Osteoblast (primary cell): ENCODE data around the gene NTM. TPM values are rescaled to one million over a fixed set of nuclear protein-coding genes. Genes with fewer than 3 reads are reported as not detected.
"Not testable (repeated sequence)": the region's sequence is repeated elsewhere in the genome, so short reads cannot be mapped to it uniquely, and the experiment has no call there.

Source experiments
- DNase-seq: peaks from one replicate; pipeline ENCODE4 v3.0.0; 2011; ENCODE audit warnings: low spot score, mixed read lengths; ENCODE audit not compliant: insufficient read length; ENCODE audit errors: missing footprints
- H2AFZ ChIP-seq: 2 replicates; pipeline ENCODE4 v1.6.0; 2011; ENCODE audit warnings: mild to moderate bottlenecking, low read length
- H3K27ac ChIP-seq: 2 replicates; pipeline ENCODE4 v1.5.1; 2011; ENCODE audit warnings: mild to moderate bottlenecking, low read depth, low read length, moderate library complexity
- H3K27me3 ChIP-seq: 2 replicates; pipeline ENCODE4 v1.6.0; 2012; ENCODE audit warnings: mild to moderate bottlenecking, control low read depth, inconsistent platforms, low read length, moderate library complexity; ENCODE audit not compliant: insufficient read depth
- H3K36me3 ChIP-seq: 2 replicates; pipeline ENCODE4 v1.5.1; 2011; ENCODE audit warnings: mild to moderate bottlenecking, low read length, control low read depth, moderate library complexity; ENCODE audit not compliant: insufficient read depth
- H3K4me1 ChIP-seq: 2 replicates; pipeline ENCODE4 v1.5.1; 2011; ENCODE audit warnings: mild to moderate bottlenecking, low read length, control low read depth, moderate library complexity; ENCODE audit not compliant: insufficient read depth
- H3K4me2 ChIP-seq: 2 replicates; pipeline ENCODE4 v1.6.0; 2011; ENCODE audit warnings: mild to moderate bottlenecking, low read length; ENCODE audit not compliant: insufficient read depth
- H3K4me3 ChIP-seq: fragments of 200-600 bp; sonication (generic); 3 replicates; pipeline ENCODE4 v1.5.1; 2012; ENCODE audit warnings: mild to moderate bottlenecking, low read length, inconsistent platforms; ENCODE audit not compliant: insufficient read depth
- H3K79me2 ChIP-seq: 2 replicates; pipeline ENCODE4 v1.6.0; 2012; ENCODE audit warnings: mild to moderate bottlenecking, low read length, control low read depth, inconsistent platforms; ENCODE audit not compliant: insufficient read depth
- H3K9me3 ChIP-seq: 2 replicates; pipeline ENCODE4 v1.5.1; 2011; ENCODE audit warnings: low read depth, low read length, control low read depth
- H4K20me1 ChIP-seq: 2 replicates; pipeline ENCODE4 v1.6.0; 2012; ENCODE audit warnings: mild to moderate bottlenecking, low read length, control low read depth; ENCODE audit not compliant: insufficient read depth
- total RNA-seq: library from RNA; depleted of rRNA; stranded (reverse); fragments of >200 nt; gene quantifications from 2 replicates; pipeline ENCODE4 v1.2.3, GENCODE V29; 2012
- TF ChIP-seq, protein P1 (sequence below): IDR thresholded peaks from 2 replicates; pipeline ENCODE4 v1.5.1; 2011; ENCODE audit warnings: mild to moderate bottlenecking, low read depth, low read length, moderate library complexity; ENCODE audit errors: extremely low read depth

Gene NTM
- total RNA-seq, 1 donor, result 48.1 TPM

DNA sequence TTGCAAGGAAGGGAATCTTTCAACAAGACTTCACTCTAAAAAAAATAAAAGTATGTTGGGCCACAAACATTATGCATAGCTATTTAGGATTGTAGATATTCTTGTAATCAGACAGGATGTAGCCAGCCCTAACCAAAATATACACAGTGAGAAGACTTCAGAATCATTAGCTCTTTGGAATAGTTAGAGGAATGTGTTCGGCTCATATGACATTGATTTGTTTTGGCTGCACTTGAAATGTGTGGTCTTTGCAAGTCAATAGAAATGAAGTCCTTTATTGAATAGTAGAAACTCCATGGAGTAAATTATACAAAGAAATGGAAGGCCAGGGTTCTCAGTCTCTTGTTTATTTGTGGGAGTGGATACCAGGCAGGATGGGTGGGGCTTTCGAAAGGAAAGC, 692.1 kb downstream of the NTM start:
- Histone ChIP-seq H3K27me3 (no peaks in the 10 kb centered on the region), H3K4me3 (no peak overlapping the region), H3K4me1 (peaks cover 84% of the 10 kb centered on the region), H3K27ac (peak overlapping the region; percentile 93), H2AFZ (no peak overlapping the region), H3K36me3 (no peaks in the 10 kb centered on the region), H3K79me2 (peaks cover 46% of the 10 kb centered on the region), H4K20me1 (no peaks in the 10 kb centered on the region), H3K4me2 (no peak overlapping the region), H3K9me3 (no peaks in the 10 kb centered on the region)
- no peak for DNase-seq
- TF ChIP-seq, protein P1, sequence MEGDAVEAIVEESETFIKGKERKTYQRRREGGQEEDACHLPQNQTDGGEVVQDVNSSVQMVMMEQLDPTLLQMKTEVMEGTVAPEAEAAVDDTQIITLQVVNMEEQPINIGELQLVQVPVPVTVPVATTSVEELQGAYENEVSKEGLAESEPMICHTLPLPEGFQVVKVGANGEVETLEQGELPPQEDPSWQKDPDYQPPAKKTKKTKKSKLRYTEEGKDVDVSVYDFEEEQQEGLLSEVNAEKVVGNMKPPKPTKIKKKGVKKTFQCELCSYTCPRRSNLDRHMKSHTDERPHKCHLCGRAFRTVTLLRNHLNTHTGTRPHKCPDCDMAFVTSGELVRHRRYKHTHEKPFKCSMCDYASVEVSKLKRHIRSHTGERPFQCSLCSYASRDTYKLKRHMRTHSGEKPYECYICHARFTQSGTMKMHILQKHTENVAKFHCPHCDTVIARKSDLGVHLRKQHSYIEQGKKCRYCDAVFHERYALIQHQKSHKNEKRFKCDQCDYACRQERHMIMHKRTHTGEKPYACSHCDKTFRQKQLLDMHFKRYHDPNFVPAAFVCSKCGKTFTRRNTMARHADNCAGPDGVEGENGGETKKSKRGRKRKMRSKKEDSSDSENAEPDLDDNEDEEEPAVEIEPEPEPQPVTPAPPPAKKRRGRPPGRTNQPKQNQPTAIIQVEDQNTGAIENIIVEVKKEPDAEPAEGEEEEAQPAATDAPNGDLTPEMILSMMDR, result no peak

DNA sequence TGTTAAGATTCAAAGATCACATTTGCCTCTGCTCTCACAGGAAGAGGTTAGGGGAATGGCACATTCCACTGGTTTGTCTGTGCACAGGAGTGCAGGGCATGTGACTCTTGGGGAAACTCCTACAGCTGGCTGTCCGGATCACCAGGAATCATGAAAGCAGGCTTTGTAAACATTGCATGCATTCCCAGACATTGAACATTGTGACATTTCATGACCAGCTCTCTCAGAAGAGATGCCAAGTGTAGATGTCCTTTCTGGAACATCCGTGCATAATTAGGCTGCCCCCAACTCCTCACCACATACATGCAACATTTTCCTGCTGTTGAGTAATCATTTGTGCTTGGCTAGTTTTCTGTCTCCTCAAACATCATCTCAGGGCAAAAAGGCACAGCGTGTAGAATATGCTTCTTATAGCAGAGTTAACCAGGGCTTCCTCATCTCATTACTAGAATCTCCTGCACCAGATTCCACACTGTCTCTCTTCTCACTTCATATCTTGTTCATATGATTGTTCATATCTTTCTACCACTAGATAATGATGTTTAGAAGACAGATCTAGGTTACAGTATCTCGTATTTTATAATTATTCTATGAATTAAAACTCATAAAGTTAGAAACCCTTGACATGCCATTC, 694.7 kb downstream of the NTM start:
- no peaks in the 10 kb centered on the region for H3K27me3 ChIP-seq
- TF ChIP-seq, protein P1, result no peak
- peak overlapping the region; percentile 37 for H3K4me2 ChIP-seq
- peaks cover 4% of the 10 kb centered on the region for H3K36me3 ChIP-seq
- H3K9me3 ChIP-seq, result no peaks in the 10 kb centered on the region
- H2AFZ ChIP-seq, result no peak overlapping the region
- peaks cover 50% of the 10 kb centered on the region for H3K79me2 ChIP-seq
- peak overlapping the region; percentile 93 for H3K27ac ChIP-seq
- no peak overlapping the region for H3K4me3 ChIP-seq
- DNase-seq, result peak; percentile 52
- peaks cover 61% of the 10 kb centered on the region for H3K4me1 ChIP-seq
- no peaks in the 10 kb centered on the region for H4K20me1 ChIP-seq

DNA sequence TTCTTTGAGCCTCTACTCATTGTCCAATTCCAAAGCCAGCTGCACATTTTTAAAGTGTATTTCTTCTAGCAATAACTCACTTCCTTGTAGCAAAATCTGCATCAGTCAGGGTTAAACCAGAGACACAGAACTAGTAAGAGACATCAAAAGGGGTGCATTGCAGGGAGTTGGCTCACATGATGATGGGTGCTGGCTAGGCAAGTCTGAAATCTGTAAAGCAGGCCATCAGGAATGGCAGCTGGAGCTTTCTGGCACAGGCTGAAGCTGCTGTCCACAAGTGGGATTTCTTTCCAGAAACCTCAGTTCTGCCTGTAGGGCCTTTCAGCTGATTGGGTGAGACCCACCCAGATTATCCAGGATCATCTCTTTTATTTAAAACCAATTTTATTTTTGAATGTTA, 698.1 kb downstream of the NTM start:
- Histone ChIP-seq H3K4me1 (peaks cover 47% of the 10 kb centered on the region), H2AFZ (no peak overlapping the region), H3K27ac (peak overlapping the region; percentile 39)

DNA sequence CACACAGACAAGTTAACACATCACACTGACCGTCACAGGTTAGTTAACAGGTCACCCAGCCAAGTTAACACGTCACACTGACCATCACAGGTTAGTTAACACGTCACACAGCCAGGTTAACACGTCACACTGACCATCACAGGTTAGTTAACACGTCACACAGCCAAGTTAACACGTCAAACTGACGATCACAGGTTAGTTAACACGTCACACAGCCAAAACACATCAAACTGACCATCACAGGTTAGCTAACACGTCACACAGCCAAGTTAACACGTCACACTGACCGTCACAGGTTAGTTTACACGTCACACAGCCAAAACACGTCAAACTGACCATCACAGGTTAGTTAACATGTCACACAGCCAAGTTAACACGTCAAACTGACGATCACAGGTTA, 699.2 kb downstream of the NTM start:
- Histone ChIP-seq H3K27ac (peak overlapping the region; percentile 2), H3K4me1 (peaks cover 43% of the 10 kb centered on the region), H3K79me2 (peaks cover 32% of the 10 kb centered on the region)
- DNase-seq, H4K20me1 ChIP-seq, H2AFZ ChIP-seq, H3K36me3 ChIP-seq, H3K4me2 ChIP-seq, H3K27me3 ChIP-seq, H3K9me3 ChIP-seq, H3K4me3 ChIP-seq: not testable (repeated sequence)

More for the DNA sequence above, 698.1 kb downstream of the NTM start:
- H3K4me2 ChIP-seq, result no peak overlapping the region
- H3K27me3 ChIP-seq, result no peaks in the 10 kb centered on the region
- H3K9me3 ChIP-seq, result no peaks in the 10 kb centered on the region
- TF ChIP-seq, protein P1, result no peak
- no peak for DNase-seq
- H3K79me2 ChIP-seq, result peaks cover 26% of the 10 kb centered on the region
- H3K4me3 ChIP-seq, result no peak overlapping the region
- H4K20me1 ChIP-seq, result no peaks in the 10 kb centered on the region
- H3K36me3 ChIP-seq, result peaks cover 4% of the 10 kb centered on the region

DNA sequence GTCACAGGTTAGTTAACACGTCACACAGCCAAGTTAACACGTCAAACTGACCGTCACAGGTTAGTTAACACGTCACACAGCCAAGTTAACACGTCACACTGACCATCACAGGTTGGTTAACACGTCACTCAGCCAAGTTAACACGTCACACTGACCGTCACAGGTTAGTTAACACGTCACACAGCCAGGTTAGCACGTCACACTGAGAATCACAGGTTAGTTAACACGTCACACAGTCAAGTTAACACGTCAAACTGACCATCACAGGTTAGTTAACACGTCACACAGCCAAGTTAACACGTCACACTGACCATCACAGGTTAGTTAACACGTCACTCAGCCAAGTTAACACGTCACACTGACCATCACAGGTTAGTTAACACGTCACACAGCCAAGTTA, 700.5 kb downstream of the NTM start:
- Histone ChIP-seq H3K27ac (peak overlapping the region; percentile 100), H3K79me2 (peaks cover 38% of the 10 kb centered on the region), H3K4me1 (peaks cover 30% of the 10 kb centered on the region)
- H4K20me1 ChIP-seq, H2AFZ ChIP-seq, H3K27me3 ChIP-seq, H3K4me3 ChIP-seq, DNase-seq, H3K36me3 ChIP-seq, H3K4me2 ChIP-seq, H3K9me3 ChIP-seq: not testable (repeated sequence)
